IMR-90 (cell line): Measurements from ENCODE around the gene APOL3.

Experiments used
- CEBPB ChIP-seq: IDR thresholded peaks from 2 replicates; pipeline ENCODE4 v1.6.1; 2012; ENCODE audit warnings: low read depth, low read length, improper control_type of control experiment
- ELK1 ChIP-seq: fragments of 150-350 bp; IDR thresholded peaks from 2 replicates; pipeline ENCODE4 v1.6.1; 2016; ENCODE audit warnings: low read depth, mild to moderate bottlenecking, low read length, moderate library complexity, borderline replicate concordance
- FOS ChIP-seq: fragments of 150-350 bp; IDR thresholded peaks from 2 replicates; pipeline ENCODE4 v1.6.1; 2016; ENCODE audit warnings: low read depth, low read length
- MAFK ChIP-seq: IDR thresholded peaks from 2 replicates; pipeline ENCODE4 v1.6.1; 2012; ENCODE audit warnings: low read depth, low read length, improper control_type of control experiment
- POLR2A ChIP-seq: IDR thresholded peaks from 2 replicates; pipeline ENCODE4 v1.6.1; 2012; ENCODE audit warnings: mild to moderate bottlenecking, low read depth, low read length
- SMC3 ChIP-seq: fragments of 150-350 bp; IDR thresholded peaks from 2 replicates; pipeline ENCODE4 v1.6.1; 2016; ENCODE audit warnings: low read depth, mild to moderate bottlenecking, antibody characterized with exemption, low read length, moderate library complexity
- TF ChIP-seq, protein P1 (sequence below): conservative IDR thresholded peaks from 2 replicates; pipeline ENCODE4 v1.5.1; 2012; ENCODE audit warnings: mild to moderate bottlenecking, low read depth, low read length, improper control_type of control experiment

GRCh38 chr22:36103891-36104290 is 56.7 kb downstream of the APOL3 start:
- TF ChIP-seq, protein P1, sequence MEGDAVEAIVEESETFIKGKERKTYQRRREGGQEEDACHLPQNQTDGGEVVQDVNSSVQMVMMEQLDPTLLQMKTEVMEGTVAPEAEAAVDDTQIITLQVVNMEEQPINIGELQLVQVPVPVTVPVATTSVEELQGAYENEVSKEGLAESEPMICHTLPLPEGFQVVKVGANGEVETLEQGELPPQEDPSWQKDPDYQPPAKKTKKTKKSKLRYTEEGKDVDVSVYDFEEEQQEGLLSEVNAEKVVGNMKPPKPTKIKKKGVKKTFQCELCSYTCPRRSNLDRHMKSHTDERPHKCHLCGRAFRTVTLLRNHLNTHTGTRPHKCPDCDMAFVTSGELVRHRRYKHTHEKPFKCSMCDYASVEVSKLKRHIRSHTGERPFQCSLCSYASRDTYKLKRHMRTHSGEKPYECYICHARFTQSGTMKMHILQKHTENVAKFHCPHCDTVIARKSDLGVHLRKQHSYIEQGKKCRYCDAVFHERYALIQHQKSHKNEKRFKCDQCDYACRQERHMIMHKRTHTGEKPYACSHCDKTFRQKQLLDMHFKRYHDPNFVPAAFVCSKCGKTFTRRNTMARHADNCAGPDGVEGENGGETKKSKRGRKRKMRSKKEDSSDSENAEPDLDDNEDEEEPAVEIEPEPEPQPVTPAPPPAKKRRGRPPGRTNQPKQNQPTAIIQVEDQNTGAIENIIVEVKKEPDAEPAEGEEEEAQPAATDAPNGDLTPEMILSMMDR: no peak
- TF ChIP-seq CEBPB: no peak
- TF ChIP-seq FOS: no peak
- no peak for TF ChIP-seq ELK1
- no peak for TF ChIP-seq MAFK
- TF ChIP-seq SMC3: no peak
- no peak for TF ChIP-seq POLR2A
